ENCODE measurements around the gene SBF2. TPM values are rescaled to one million over a fixed set of nuclear protein-coding genes. Genes with fewer than 3 reads are reported as not detected.

Gene SBF2
- total and polyA plus RNA-seq, 2 of the 13 experiments (the other 11 are each of a cell fraction or from before 2014, with no cell fraction given) = 24.0 to 45.8 TPM

DNA sequence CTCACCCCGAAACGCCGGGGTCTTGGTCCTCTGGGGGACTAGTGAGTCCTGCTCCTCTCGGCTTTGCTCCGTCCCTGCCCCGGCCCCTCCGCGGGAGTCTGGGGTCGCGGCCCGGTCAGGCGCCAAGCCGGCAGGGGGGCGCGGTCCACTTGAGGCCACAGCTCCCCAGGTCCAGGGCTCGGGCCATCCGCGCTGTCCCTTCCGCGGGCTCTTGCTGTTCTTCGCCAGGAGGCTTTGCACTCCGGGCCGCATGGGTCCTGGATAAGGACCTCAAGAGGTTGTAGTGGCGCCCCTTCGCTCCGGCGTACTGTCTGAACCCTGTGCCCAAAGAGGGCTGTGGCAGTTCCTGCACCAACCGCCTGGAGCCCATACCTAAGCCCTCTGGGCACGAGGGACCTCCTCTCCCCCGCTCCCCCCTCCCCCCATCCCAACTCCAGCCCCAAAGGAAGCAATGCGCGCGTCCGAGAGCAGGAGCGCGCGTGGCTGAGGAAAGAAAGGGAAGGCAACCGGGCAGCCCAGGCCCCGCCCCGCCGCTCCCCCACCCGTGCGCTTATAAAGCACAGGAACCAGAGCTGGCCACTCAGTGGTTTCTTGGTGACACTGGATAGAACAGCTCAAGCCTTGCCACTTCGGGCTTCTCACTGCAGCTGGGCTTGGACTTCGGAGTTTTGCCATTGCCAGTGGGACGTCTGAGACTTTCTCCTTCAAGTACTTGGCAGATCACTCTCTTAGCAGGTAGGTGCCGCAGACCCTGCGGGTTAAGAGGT lies 10.7 kb upstream of the SBF2 start, which contains the start of gene ADM (continued):
- no peak for TF ChIP-seq TRIM22 (IDR thresholded peaks at IDR 0.05)
- peak; percentile 52; the same call in 1 of the 2 replicates for TF ChIP-seq FOXC1 (CRISPR knock-in tag; IDR thresholded peaks at IDR 0.05; ENCODE audit: borderline replicate concordance)
- TF ChIP-seq PHF8 (CRISPR knock-in tag; IDR thresholded peaks at IDR 0.05) = peak; percentile 78
- peak; percentile 83; the same call in 1 of the 2 replicates for TF ChIP-seq ZNF768 (CRISPR knock-in tag; IDR thresholded peaks at IDR 0.05)
- TF ChIP-seq ZNF33A (CRISPR knock-in tag; IDR thresholded peaks at IDR 0.05; ENCODE audit: borderline replicate concordance) = no peak
- no peak for TF ChIP-seq SRF (IDR thresholded peaks at IDR 0.05; ENCODE audit: low read depth, low read length)
- no peak for TF ChIP-seq KDM6A (CRISPR knock-in tag; IDR thresholded peaks at IDR 0.05; ENCODE audit: low read depth)
- peak; percentile 83 for TF ChIP-seq JARID2 (CRISPR knock-in tag; IDR thresholded peaks at IDR 0.05; ENCODE audit: insufficient replicate concordance)
- TF ChIP-seq ZNF543 (CRISPR knock-in tag; IDR thresholded peaks at IDR 0.05) = no peak
- no peak for TF ChIP-seq AKAP8 (CRISPR knock-in tag; IDR thresholded peaks at IDR 0.05)
- TF ChIP-seq ZNF567 (CRISPR knock-in tag; IDR thresholded peaks at IDR 0.05; ENCODE audit: borderline replicate concordance) = no peak
- no peak for TF ChIP-seq ZNF569 (CRISPR knock-in tag; IDR thresholded peaks at IDR 0.05; ENCODE audit: borderline replicate concordance)
- no peak for TF ChIP-seq FOSL1 (CRISPR knock-in tag; IDR thresholded peaks at IDR 0.05; ENCODE audit: borderline replicate concordance)
- peak; percentile 55 for TF ChIP-seq KMT2B (CRISPR knock-in tag; IDR thresholded peaks at IDR 0.05)
- no peak for TF ChIP-seq ZNF274 (CRISPR knock-in tag; IDR thresholded peaks at IDR 0.05)
- TF ChIP-seq ZNF546 (CRISPR knock-in tag; conservative IDR thresholded peaks at IDR 0.05) = no peak
- TF ChIP-seq ZNF263 (CRISPR knock-in tag; IDR thresholded peaks at IDR 0.05) = peak; percentile 40; the same call in 1 of the 2 replicates
- TF ChIP-seq ZKSCAN1 (IDR thresholded peaks at IDR 0.05; ENCODE audit: low read length) = peak; percentile 22; the same call in 1 of the 2 replicates
- TF ChIP-seq ZBTB49 (CRISPR knock-in tag; IDR thresholded peaks at IDR 0.05; ENCODE audit: borderline replicate concordance) = no peak
- peak; percentile 45; the same call in 1 of the 2 replicates for TF ChIP-seq ETV6 (CRISPR knock-in tag; conservative IDR thresholded peaks at IDR 0.05)
- no peak for TF ChIP-seq HCFC1 (IDR thresholded peaks at IDR 0.05; ENCODE audit: low read depth, low read length)
- TF ChIP-seq, protein P1, sequence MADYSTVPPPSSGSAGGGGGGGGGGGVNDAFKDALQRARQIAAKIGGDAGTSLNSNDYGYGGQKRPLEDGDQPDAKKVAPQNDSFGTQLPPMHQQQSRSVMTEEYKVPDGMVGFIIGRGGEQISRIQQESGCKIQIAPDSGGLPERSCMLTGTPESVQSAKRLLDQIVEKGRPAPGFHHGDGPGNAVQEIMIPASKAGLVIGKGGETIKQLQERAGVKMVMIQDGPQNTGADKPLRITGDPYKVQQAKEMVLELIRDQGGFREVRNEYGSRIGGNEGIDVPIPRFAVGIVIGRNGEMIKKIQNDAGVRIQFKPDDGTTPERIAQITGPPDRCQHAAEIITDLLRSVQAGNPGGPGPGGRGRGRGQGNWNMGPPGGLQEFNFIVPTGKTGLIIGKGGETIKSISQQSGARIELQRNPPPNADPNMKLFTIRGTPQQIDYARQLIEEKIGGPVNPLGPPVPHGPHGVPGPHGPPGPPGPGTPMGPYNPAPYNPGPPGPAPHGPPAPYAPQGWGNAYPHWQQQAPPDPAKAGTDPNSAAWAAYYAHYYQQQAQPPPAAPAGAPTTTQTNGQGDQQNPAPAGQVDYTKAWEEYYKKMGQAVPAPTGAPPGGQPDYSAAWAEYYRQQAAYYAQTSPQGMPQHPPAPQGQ (CRISPR knock-in tag; IDR thresholded peaks at IDR 0.05; ENCODE audit: borderline replicate concordance) = no peak
- peak; percentile 44 for TF ChIP-seq ZNF792 (CRISPR knock-in tag; IDR thresholded peaks at IDR 0.05)
- TF ChIP-seq ZNF883 (CRISPR knock-in tag; IDR thresholded peaks at IDR 0.05; ENCODE audit: not compliant biosample characterization) = peak; percentile 30
- no peak for TF ChIP-seq ZNF20 (CRISPR knock-in tag; IDR thresholded peaks at IDR 0.05)
- TF ChIP-seq ZNF616 (CRISPR knock-in tag; IDR thresholded peaks at IDR 0.05; ENCODE audit: low read depth) = no peak
- no peak for TF ChIP-seq ZNF225 (CRISPR knock-in tag; IDR thresholded peaks at IDR 0.05)
